NCI-H2081 treated with DMSO at 0.1 percent for 48 hours (cell line): Measurements from ENCODE around the gene CTXN1.
A peak's percentile ranks its signal among the peaks of the same experiment; 100 is the strongest.
"Not testable (repeated sequence)": the region's sequence is repeated elsewhere in the genome, so short reads cannot be mapped to it uniquely, and the experiment has no call there.

Experiments
- DNase-seq: peaks from one replicate; lab custom pipeline; 2025; lab: John Stamatoyannopoulos, UW

CTXN1 gene

GRCh38 chr19:7925171-7925851 is 624 bp downstream of the CTXN1 start:
- no peak for DNase-seq

- no peak for DNase-seq
Measured at GRCh38 chr19:7924651-7925170, 1.2 kb downstream of the CTXN1 start.

- no peak for DNase-seq
Measured at GRCh38 chr19:7924241-7924640, 1.7 kb downstream of the CTXN1 start.

- DNase-seq: no peak
Measured at GRCh38 chr19:7923295-7924191, 2.4 kb downstream of the CTXN1 start.

GRCh38 chr19:7922836-7923195 is 3.1 kb downstream of the CTXN1 start:
- no peak for DNase-seq

GRCh38 chr19:7921967-7922835 is 3.7 kb downstream of the CTXN1 start:
- DNase-seq: no peak

GRCh38 chr19:7921302-7921966 is 4.5 kb downstream of the CTXN1 start:
- DNase-seq: no peak

- DNase-seq: no peak
Measured at GRCh38 chr19:7920519-7921301, 5.2 kb downstream of the CTXN1 start.

- peak; percentile 57 for DNase-seq
Measured at GRCh38 chr19:7919610-7920518, 6.1 kb downstream of the CTXN1 start, which contains the start of gene SNAPC2. Gene SNAPC2, plus strand, starts transcription at chr19:7920338. Its CDS starts 29 bp downstream, at chr19:7920367.

GRCh38 chr19:7918615-7919421 is 7.1 kb downstream of the CTXN1 start:
- no peak for DNase-seq

- DNase-seq: not testable (repeated sequence)
Measured at GRCh38 chr19:7918062-7918614, 7.8 kb downstream of the CTXN1 start.

GRCh38 chr19:7917267-7918061 is 8.5 kb downstream of the CTXN1 start:
- DNase-seq: no peak

GRCh38 chr19:7916955-7917266 is 9.0 kb downstream of the CTXN1 start:
- no peak for DNase-seq

GRCh38 chr19:7916103-7916954 is 9.6 kb downstream of the CTXN1 start:
- no peak for DNase-seq

- no peak for DNase-seq
Measured at GRCh38 chr19:7915250-7916102, 10.5 kb downstream of the CTXN1 start.

GRCh38 chr19:7914598-7915045 is 11.3 kb downstream of the CTXN1 start, which contains the start of gene TGFBR3L:
Gene TGFBR3L, plus strand, starts transcription at chr19:7914830.
- DNase-seq: no peak
